Epithelial cell of proximal tubule (primary cell): ENCODE measurements around the gene POGLUT2. TPM values are rescaled to one million over a fixed set of nuclear protein-coding genes. Genes with fewer than 3 reads are reported as not detected.

ENCODE experiments used
- total RNA-seq: library from RNA; depleted of rRNA; stranded (reverse); fragments of >200 nt; gene quantifications from 2 replicates; pipeline ENCODE4 v1.2.3, GENCODE V29; 2015

The POGLUT2 gene
- total RNA-seq, 1 donor from 2014 or later: 15.4 TPM

Other genes starting within 250 kb of the POGLUT2 start
- gene TPP2, start 202.0 kb downstream of the POGLUT2 start, total RNA-seq: 47.9 and 61.1 TPM in 2 replicates
- gene METTL21C, start 103.9 kb downstream of the POGLUT2 start, total RNA-seq: not detected in 2 replicates
- gene TEX30, start 25.2 kb downstream of the POGLUT2 start, total RNA-seq: 38.7 and 49.3 TPM in 2 replicates
- gene BIVM, start 143 bp upstream of the POGLUT2 start, total RNA-seq: 14.6 and 18.7 TPM in 2 replicates
- gene ERCC5, start 47.1 kb upstream of the POGLUT2 start, total RNA-seq: 39.4 and 43.0 TPM in 2 replicates